ENCODE measurements around the gene HIRIP3. TPM values are rescaled to one million over a fixed set of nuclear protein-coding genes. Genes with fewer than 3 reads are reported as not detected.
A peak's percentile ranks its signal among the peaks of the same experiment; 100 is the strongest.
"Not testable (repeated sequence)": the region's sequence is repeated elsewhere in the genome, so short reads cannot be mapped to it uniquely, and the experiment has no call there.

The HIRIP3 gene
- total RNA-seq, 2 donors from 2014 or later: 11.2 to 17.1 TPM

- intact Hi-C loops (cut with DNase I): no loop called here
- no peak overlapping the region for H3K27ac ChIP-seq
- peaks cover 4% of the 10 kb centered on the region for H3K4me1 ChIP-seq
- no peaks in the 10 kb centered on the region for H3K9me3 ChIP-seq
- DNase-seq: no peak
- no peaks in the 10 kb centered on the region for H3K27me3 ChIP-seq
- peaks cover 0 to 3% of the 10 kb centered on the region in 2 donors for H3K36me3 ChIP-seq (replicated peaks in 1 of 2; ENCODE audit: insufficient read depth in 1 of 2, low read depth in 2 of 2)
- WGBS, 2 donors: 78 to 90% methylated on average over 4 of the region's 4 CpGs
- TF ChIP-seq POLR2A (IDR thresholded peaks at IDR 0.05): no peak
- no peak overlapping the region for H3K4me3 ChIP-seq
- ATAC-seq: no peak
Measured at GRCh38 chr16:29968205-29968604, 27.2 kb downstream of the HIRIP3 start.

- Histone ChIP-seq H3K36me3 (replicated peaks in 1 of 2; ENCODE audit: insufficient read depth in 1 of 2, low read depth in 2 of 2) (no peaks in the 10 kb centered on the region), H3K27me3 (no peaks in the 10 kb centered on the region), H3K9me3 (no peaks in the 10 kb centered on the region), H3K4me3 (no peak overlapping the region), H3K27ac (peak overlapping the region in 3 of 4 donors; percentile 72 to 92 (median 87)), H3K4me1 (peaks cover 16% of the 10 kb centered on the region)
- intact Hi-C loops (cut with DNase I): no loop called here
- no peak for ATAC-seq
- DNase-seq: no peak
- WGBS, 2 donors: 75 to 79% methylated on average over 14 of the region's 14 CpGs
- TF ChIP-seq CTCF (IDR thresholded peaks at IDR 0.05) (no peak), POLR2A (IDR thresholded peaks at IDR 0.05) (no peak)
Measured at GRCh38 chr16:29963021-29963743, 32.2 kb downstream of the HIRIP3 start.

DNA sequence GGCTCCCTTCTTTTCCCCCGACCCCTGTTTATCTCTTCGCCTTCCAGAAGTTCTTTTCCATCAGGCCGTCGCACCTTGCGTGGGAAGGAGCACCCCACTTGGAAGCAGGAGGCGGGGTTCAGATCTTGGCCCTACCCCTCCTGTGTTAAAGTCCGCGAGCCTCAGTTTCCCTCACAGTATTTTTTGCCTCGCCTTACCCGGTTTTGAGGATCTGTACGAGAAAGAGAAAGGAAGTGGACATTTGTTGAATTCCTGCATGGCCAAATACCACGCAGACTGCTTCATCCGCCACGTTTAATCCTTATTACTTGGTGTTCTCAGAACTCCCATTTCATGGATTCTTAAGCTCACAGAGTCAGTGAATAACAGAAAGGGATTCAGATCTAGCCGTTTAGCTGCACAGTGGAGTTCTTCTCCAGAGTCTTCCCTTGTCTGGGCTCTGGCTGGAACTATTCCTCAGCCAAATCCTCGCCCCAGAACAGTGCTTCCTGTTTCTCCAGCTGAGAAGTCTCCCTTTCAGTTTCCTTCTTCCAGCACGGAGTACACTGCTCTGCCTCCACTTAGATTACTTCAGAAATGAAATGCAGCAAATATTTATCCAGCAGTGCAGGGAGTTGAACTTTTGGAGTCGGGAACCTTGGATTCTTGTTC is 32.9 kb downstream of the HIRIP3 start:
- DNase-seq (peak in 1 of 4 donors; percentile 35), ATAC-seq (peak; percentile 31)
- H3K27ac ChIP-seq: peak overlapping the region; percentile 72 to 92 (median 81)
- peak overlapping the region; percentile 19 to 66 for H3K4me3 ChIP-seq
- intact Hi-C loops (cut with DNase I): no loop called here
- H3K4me1 ChIP-seq: peaks cover 16% of the 10 kb centered on the region
- no peaks in the 10 kb centered on the region for H3K36me3 ChIP-seq (replicated peaks in 1 of 2; ENCODE audit: insufficient read depth in 1 of 2, low read depth in 2 of 2)
- WGBS, 2 donors: 1 to 5% methylated on average over 18 of the region's 18 CpGs
- no peaks in the 10 kb centered on the region for H3K27me3 ChIP-seq
- H3K9me3 ChIP-seq: no peaks in the 10 kb centered on the region
- TF ChIP-seq POLR2A (IDR thresholded peaks at IDR 0.05): peak in 1 of 3 donors; percentile 25
- no peak for TF ChIP-seq CTCF (IDR thresholded peaks at IDR 0.05)

- Histone ChIP-seq H3K27me3 (no peaks in the 10 kb centered on the region), H3K36me3 (replicated peaks in 1 of 2; ENCODE audit: insufficient read depth in 1 of 2, low read depth in 2 of 2) (no peaks in the 10 kb centered on the region), H3K9me3 (no peaks in the 10 kb centered on the region), H3K4me1 (peaks cover 16% of the 10 kb centered on the region), H3K27ac (peak within 1 kb of the TSS; percentile 72 to 92 (median 81)), H3K4me3 (peak within 1 kb of the TSS; percentile 19 to 66)
- peak; percentile 98 for ATAC-seq
- 0 to 1% methylated on average over 16 to 58 of the region's 75 CpGs for WGBS, 2 donors
- intact Hi-C loops (cut with DNase I): no loop called here
- TF ChIP-seq CTCF (IDR thresholded peaks at IDR 0.05): peak; percentile 30 to 84 (median 75)
- TF ChIP-seq POLR2A (IDR thresholded peaks at IDR 0.05): peak; percentile 49 to 62 (median 58)
- DNase-seq: peak; percentile 90 to 93 (median 91)
Measured at GRCh38 chr16:29961479-29962343, 33.7 kb downstream of the HIRIP3 start, which contains the start of gene TMEM219. TSS of gene TMEM219 (plus strand) at chr16:29962079. CDS start at chr16:29963144, 1,065 bp downstream.

GRCh38 chr16:29961127-29961478 is 34.3 kb downstream of the HIRIP3 start:
- 50 to 57% methylated on average over 10 of the region's 10 CpGs for WGBS, 2 donors
- Histone ChIP-seq H3K36me3 (replicated peaks in 1 of 2; ENCODE audit: insufficient read depth in 1 of 2, low read depth in 2 of 2) (no peaks in the 10 kb centered on the region), H3K27me3 (no peaks in the 10 kb centered on the region), H3K4me3 (peak overlapping the region in 1 of 2 donors; percentile 66), H3K27ac (peak overlapping the region in 3 of 4 donors; percentile 72 to 92 (median 87)), H3K4me1 (peaks cover 16% of the 10 kb centered on the region), H3K9me3 (no peaks in the 10 kb centered on the region)
- ATAC-seq (no peak), DNase-seq (no peak)
- intact Hi-C loops (cut with DNase I): no loop called here
- TF ChIP-seq POLR2A (IDR thresholded peaks at IDR 0.05) (no peak), CTCF (IDR thresholded peaks at IDR 0.05) (no peak)

GRCh38 chr16:29959821-29960220 is 35.6 kb downstream of the HIRIP3 start:
- ATAC-seq; H3K4me3 ChIP-seq; H3K27ac ChIP-seq; intact Hi-C loops (cut with DNase I); H3K36me3 ChIP-seq (replicated peaks in 1 of 2; ENCODE audit: insufficient read depth in 1 of 2, low read depth in 2 of 2); H3K9me3 ChIP-seq; DNase-seq; H3K27me3 ChIP-seq: not testable (repeated sequence)
- 81 to 83% methylated on average over 4 of the region's 4 CpGs for WGBS, 2 donors
- peaks cover 16% of the 10 kb centered on the region for H3K4me1 ChIP-seq

Data from body of pancreas (tissue), 4 donors.